ENCODE measurements around the gene RNF181. TPM values are rescaled to one million over a fixed set of nuclear protein-coding genes. Genes with fewer than 3 reads are reported as not detected.

RNF181 gene
- total RNA-seq, 4 donors from 2014 or later, result 23.9 to 164 (median 141) TPM

GRCh38 chr2:85635636-85636035 is 40.1 kb downstream of the RNF181 start:
- peaks cover 0 to 81% (median 36%) of the 10 kb centered on the region in 4 donors for H3K36me3 ChIP-seq
- no peak for DNase-seq
- in situ Hi-C loops (cut with MboI; ENCODE audit: low pct_ligation_motif_present in 1 of 4, low pct_unique_long_range_greater_than_20kb in 1 of 4, low sequenced_read_pairs in 3 of 4), result loop anchor here in 2 of 4 donors (25.0 kb wide), 2 partner anchors 177 to 452 kb away; no protein-coding TSS in a partner anchor

GRCh38 chr2:85642725-85643124 is 47.2 kb downstream of the RNF181 start:
- peaks cover 6 to 98% (median 51%) of the 10 kb centered on the region in 4 donors for H3K36me3 ChIP-seq

More at GRCh38 chr2:85635636-85636035, 40.1 kb downstream of the RNF181 start:
- no peak overlapping the region for H3K4me3 ChIP-seq
- TF ChIP-seq EP300 (IDR thresholded peaks at IDR 0.05; ENCODE audit: low read depth), result no peak
- TF ChIP-seq POLR2A (IDR thresholded peaks at IDR 0.05), result no peak
- TF ChIP-seq CTCF (IDR thresholded peaks at IDR 0.05), result no peak
- TF ChIP-seq POLR2AphosphoS5 (IDR thresholded peaks at IDR 0.05), result no peak
- intact Hi-C loops (cut with DNase I; ENCODE audit: low total_unique reads), result no loop called here
- no peaks in the 10 kb centered on the region for H3K4me1 ChIP-seq
- H3K9me3 ChIP-seq, result no peaks in the 10 kb centered on the region
- 67 to 73% methylated on average over 3 to 4 of the region's 4 CpGs for WGBS, 2 donors (ENCODE audit: low coverage in 1 of 2)
- H3K27me3 ChIP-seq, result no peaks in the 10 kb centered on the region
- no peak overlapping the region for H3K27ac ChIP-seq

GRCh38 chr2:85644909-85645308 is 49.4 kb downstream of the RNF181 start:
- 97 to 100% methylated on average over 2 to 8 of the region's 8 CpGs for WGBS, 2 donors (ENCODE audit: low coverage in 1 of 2)
- TF ChIP-seq POLR2AphosphoS5 (IDR thresholded peaks at IDR 0.05) (no peak), POLR2A (IDR thresholded peaks at IDR 0.05) (no peak), CTCF (IDR thresholded peaks at IDR 0.05) (no peak), EP300 (IDR thresholded peaks at IDR 0.05; ENCODE audit: low read depth) (no peak)

More at GRCh38 chr2:85642725-85643124, 47.2 kb downstream of the RNF181 start:
- Histone ChIP-seq H3K27ac (no peak overlapping the region), H3K27me3 (no peaks in the 10 kb centered on the region), H3K9me3 (no peaks in the 10 kb centered on the region), H3K4me1 (no peaks in the 10 kb centered on the region), H3K4me3 (no peak overlapping the region)
- no peak for DNase-seq
- in situ Hi-C loops (cut with MboI; ENCODE audit: low pct_ligation_motif_present in 1 of 4, low pct_unique_long_range_greater_than_20kb in 1 of 4, low sequenced_read_pairs in 3 of 4), result loop anchor here in 2 of 4 donors (25.0 kb wide), 2 partner anchors 170 to 445 kb away; no protein-coding TSS in a partner anchor
- 59 to 88% methylated on average over 3 of the region's 3 CpGs for WGBS, 2 donors (ENCODE audit: low coverage in 1 of 2)
- intact Hi-C loops (cut with DNase I; ENCODE audit: low total_unique reads), result loop anchor here (10.0 kb wide), 1 partner anchor 72 kb away; no protein-coding TSS in a partner anchor
- TF ChIP-seq POLR2A (IDR thresholded peaks at IDR 0.05) (no peak), POLR2AphosphoS5 (IDR thresholded peaks at IDR 0.05) (no peak), EP300 (IDR thresholded peaks at IDR 0.05; ENCODE audit: low read depth) (no peak), CTCF (IDR thresholded peaks at IDR 0.05) (no peak)

GRCh38 chr2:85646166-85646565 is 50.6 kb downstream of the RNF181 start:
- WGBS, 2 donors (ENCODE audit: low coverage in 1 of 2), result 91 to 94% methylated on average over 1 to 2 of the region's 2 CpGs
- no peak overlapping the region for H3K27ac ChIP-seq
- in situ Hi-C loops (cut with MboI; ENCODE audit: low pct_ligation_motif_present in 1 of 4, low pct_unique_long_range_greater_than_20kb in 1 of 4, low sequenced_read_pairs in 3 of 4), result loop anchor here in 2 of 4 donors (25.0 kb wide), 2 partner anchors 166 to 441 kb away; no protein-coding TSS in a partner anchor
- H3K9me3 ChIP-seq, result no peaks in the 10 kb centered on the region
- TF ChIP-seq EP300 (IDR thresholded peaks at IDR 0.05; ENCODE audit: low read depth) (no peak), POLR2A (IDR thresholded peaks at IDR 0.05) (no peak), POLR2AphosphoS5 (IDR thresholded peaks at IDR 0.05) (no peak), CTCF (IDR thresholded peaks at IDR 0.05) (no peak)
- peaks cover 4 to 97% (median 49%) of the 10 kb centered on the region in 4 donors for H3K36me3 ChIP-seq
- no peaks in the 10 kb centered on the region for H3K4me1 ChIP-seq
- DNase-seq, result no peak
- H3K4me3 ChIP-seq, result no peak overlapping the region
- intact Hi-C loops (cut with DNase I; ENCODE audit: low total_unique reads), result loop anchor here (10.0 kb wide), 1 partner anchor 69 kb away; no protein-coding TSS in a partner anchor
- no peaks in the 10 kb centered on the region for H3K27me3 ChIP-seq

More at GRCh38 chr2:85644909-85645308, 49.4 kb downstream of the RNF181 start:
- intact Hi-C loops (cut with DNase I; ENCODE audit: low total_unique reads), result loop anchor here (10.0 kb wide), 1 partner anchor 70 kb away; no protein-coding TSS in a partner anchor
- no peak for DNase-seq
- Histone ChIP-seq H3K36me3 (peaks cover 6 to 98% (median 50%) of the 10 kb centered on the region in 4 donors), H3K27me3 (no peaks in the 10 kb centered on the region), H3K4me1 (no peaks in the 10 kb centered on the region), H3K4me3 (no peak overlapping the region), H3K27ac (no peak overlapping the region), H3K9me3 (no peaks in the 10 kb centered on the region)
- in situ Hi-C loops (cut with MboI; ENCODE audit: low pct_ligation_motif_present in 1 of 4, low pct_unique_long_range_greater_than_20kb in 1 of 4, low sequenced_read_pairs in 3 of 4), result loop anchor here in 2 of 4 donors (25.0 kb wide), 2 partner anchors 167 to 442 kb away; no protein-coding TSS in a partner anchor

Small RNA genes lying within 50 kb of the gene (small RNA-seq; reads per million reads assigned to genes)
- 0 reads per million in 4 donors for gene RN7SL126P

Other genes with a start within 250 kb of the RNF181 start
- 100 to 1,000 TPM; 109 to 638 (median 330) TPM for gene RETSAT, start 241.2 kb upstream of the RNF181 start, total RNA-seq
- gene ELMOD3, start 241.0 kb upstream of the RNF181 start, total RNA-seq, result 10 to 100 TPM; 13.3 to 37.8 (median 32.8) TPM
- 10 to 100 TPM; 18.3 to 92.1 (median 45.2) TPM for gene CAPG, start 185.4 kb upstream of the RNF181 start, total RNA-seq
- 10 to 100 TPM in 2 of 4 donors, 1 to 10 TPM in 1, not detected in 1; 7.6 to 14.2 (median 11.4) TPM for gene SH2D6, start 177.0 kb upstream of the RNF181 start, total RNA-seq
- 100 to 1,000 TPM in 3 of 4 donors, 10 to 100 TPM in 1; 66.2 to 185 (median 142) TPM for gene MAT2A, start 56.6 kb upstream of the RNF181 start, total RNA-seq
- 10 to 100 TPM in 3 of 4 donors, 1 to 10 TPM in 1; 7.9 to 31.3 (median 23.5) TPM for gene GGCX, start 34.3 kb upstream of the RNF181 start, total RNA-seq
- gene VAMP8, start 18.2 kb upstream of the RNF181 start, total RNA-seq, result 100 to 1,000 TPM in 3 of 4 donors, 10 to 100 TPM in 1; 10.5 to 186 (median 147) TPM
- gene VAMP5, start 11.3 kb upstream of the RNF181 start, total RNA-seq, result 10 to 100 TPM in 2 of 4 donors, 1 to 10 TPM in 1, not detected in 1; 9.4 to 26.9 (median 17.1) TPM
- gene TMEM150A, start 7.0 kb downstream of the RNF181 start, total RNA-seq, result 10 to 100 TPM in 2 of 4 donors, 1 to 10 TPM in 2; 5.2 to 21.7 (median 12.8) TPM
- gene C2orf68, start 16.3 kb downstream of the RNF181 start, total RNA-seq, result 10 to 100 TPM; 17.7 to 24.8 (median 18.6) TPM
- 100 to 1,000 TPM in 2 of 4 donors, 10 to 100 TPM in 2; 46.7 to 138 (median 102) TPM for gene USP39, start 20.4 kb downstream of the RNF181 start, total RNA-seq
- gene SFTPB, start 72.5 kb downstream of the RNF181 start, total RNA-seq, result not detected
- gene GNLY, start 98.6 kb downstream of the RNF181 start, total RNA-seq, result 10 to 100 TPM in 1 of 4 donors, 1 to 10 TPM in 1, not detected in 2; 5.2 to 11.7 TPM
- gene ATOH8, start 158.2 kb downstream of the RNF181 start, total RNA-seq, result 10 to 100 TPM in 3 of 4 donors, 1 to 10 TPM in 1; 7.4 to 32.6 (median 14.4) TPM

All from transverse colon (tissue), 4 donors.